A549 (cell line): ENCODE results near the gene CPPED1.
"Not testable (repeated sequence)": the region's sequence is repeated elsewhere in the genome, so short reads cannot be mapped to it uniquely, and the experiment has no call there.

Source experiments
- EHMT2 ChIP-seq: fragments of 200-600 bp; sonication (generic); IDR thresholded peaks from 2 replicates; pipeline ENCODE4 v1.6.1; 2016; ENCODE audit warnings: antibody characterized with exemption, low read depth, mild to moderate bottlenecking, moderate library complexity
- EP300 ChIP-seq, 2 experiments: fragments of >200 bp; sonication (Bioruptor Twin); formaldehyde crosslinking; IDR thresholded peaks; 2 replicates in 1 of 2; 3 replicates in 1 of 2; pipeline ENCODE4 v1.6.1; 2016 to 2017
- ESRRA ChIP-seq: fragments of 150-350 bp; IDR thresholded peaks from 2 replicates; pipeline ENCODE4 v1.6.1; 2014; ENCODE audit warnings: mild to moderate bottlenecking, low read length, borderline replicate concordance
- HOXB5 ChIP-seq: fragments of 250-450 bp; sonication (Bioruptor Pico); IDR thresholded peaks from 2 replicates; pipeline ENCODE4 v1.5.0; 2020; ENCODE audit warnings: mild to moderate bottlenecking, moderate library complexity
- KDM1A ChIP-seq: fragments of 200-600 bp; sonication (generic); IDR thresholded peaks from 2 replicates; pipeline ENCODE4 v1.6.1; 2016; ENCODE audit warnings: low read depth, mild to moderate bottlenecking
- MYC ChIP-seq: IDR thresholded peaks from 2 replicates; pipeline ENCODE4 v1.6.1; 2012; ENCODE audit warnings: mild to moderate bottlenecking, inconsistent platforms, low read length, improper control_type of control experiment, borderline replicate concordance
- POLR2A ChIP-seq: IDR thresholded peaks from 2 replicates; pipeline ENCODE4 v1.6.1; 2012; ENCODE audit warnings: mild to moderate bottlenecking, low read length
- TF ChIP-seq, protein P1 (sequence below): fragments of >200 bp; sonication (Bioruptor Twin); formaldehyde crosslinking; IDR thresholded peaks from 3 replicates; pipeline ENCODE4 v1.5.1; 2016
- TF ChIP-seq, protein P2 (sequence below): IDR thresholded peaks from 2 replicates; pipeline ENCODE4 v1.6.1; 2012

DNA sequence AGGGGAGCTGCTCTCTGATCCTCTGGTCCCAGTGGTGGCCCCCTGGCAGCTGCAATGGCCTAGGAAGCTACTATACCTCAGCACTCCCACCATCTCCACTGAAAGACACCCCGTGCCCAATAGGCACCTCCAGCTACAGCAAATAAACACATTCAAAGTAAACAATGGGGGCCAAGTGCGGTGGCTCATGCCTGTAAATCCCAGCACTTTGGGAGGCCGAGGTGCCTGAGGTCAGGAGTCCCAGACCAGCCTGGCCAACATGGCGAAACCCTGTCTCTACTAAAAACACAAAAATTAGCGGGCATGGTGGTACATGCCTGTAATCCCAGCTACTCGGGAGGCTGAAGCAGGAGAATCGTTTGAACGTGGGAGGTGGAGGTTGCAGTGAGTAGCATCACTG is 3.7 kb downstream of the CPPED1 start:
- not testable (repeated sequence) for TF ChIP-seq ESRRA; POLR2A; KDM1A; MYC; HOXB5 (CRISPR knock-in tag); EP300 (IDR thresholded peaks at IDR 0.05); EHMT2
- TF ChIP-seq, protein P1, sequence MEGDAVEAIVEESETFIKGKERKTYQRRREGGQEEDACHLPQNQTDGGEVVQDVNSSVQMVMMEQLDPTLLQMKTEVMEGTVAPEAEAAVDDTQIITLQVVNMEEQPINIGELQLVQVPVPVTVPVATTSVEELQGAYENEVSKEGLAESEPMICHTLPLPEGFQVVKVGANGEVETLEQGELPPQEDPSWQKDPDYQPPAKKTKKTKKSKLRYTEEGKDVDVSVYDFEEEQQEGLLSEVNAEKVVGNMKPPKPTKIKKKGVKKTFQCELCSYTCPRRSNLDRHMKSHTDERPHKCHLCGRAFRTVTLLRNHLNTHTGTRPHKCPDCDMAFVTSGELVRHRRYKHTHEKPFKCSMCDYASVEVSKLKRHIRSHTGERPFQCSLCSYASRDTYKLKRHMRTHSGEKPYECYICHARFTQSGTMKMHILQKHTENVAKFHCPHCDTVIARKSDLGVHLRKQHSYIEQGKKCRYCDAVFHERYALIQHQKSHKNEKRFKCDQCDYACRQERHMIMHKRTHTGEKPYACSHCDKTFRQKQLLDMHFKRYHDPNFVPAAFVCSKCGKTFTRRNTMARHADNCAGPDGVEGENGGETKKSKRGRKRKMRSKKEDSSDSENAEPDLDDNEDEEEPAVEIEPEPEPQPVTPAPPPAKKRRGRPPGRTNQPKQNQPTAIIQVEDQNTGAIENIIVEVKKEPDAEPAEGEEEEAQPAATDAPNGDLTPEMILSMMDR = not testable (repeated sequence)
- TF ChIP-seq, protein P2, sequence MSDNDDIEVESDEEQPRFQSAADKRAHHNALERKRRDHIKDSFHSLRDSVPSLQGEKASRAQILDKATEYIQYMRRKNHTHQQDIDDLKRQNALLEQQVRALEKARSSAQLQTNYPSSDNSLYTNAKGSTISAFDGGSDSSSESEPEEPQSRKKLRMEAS = not testable (repeated sequence)
